Esophagus squamous epithelium (tissue), 5 donors: ENCODE data around the gene MYOM3. TPM values are rescaled to one million over a fixed set of nuclear protein-coding genes. Genes with fewer than 3 reads are reported as not detected.
A peak's percentile ranks its signal among the peaks of the same experiment; 100 is the strongest.

Experiments used
- DNase-seq: peaks from one replicate; lab custom pipeline; 2025; lab: John Stamatoyannopoulos, UW
- H3K27ac ChIP-seq, 4 donors: fragments of 200-600 bp; sonication (generic); one replicate each; pipeline ENCODE4 v1.5.1; 2016 to 2019; ENCODE audit warnings: mild to moderate bottlenecking in 1 of 4
- H3K27me3 ChIP-seq, 4 donors: fragments of 200-600 bp; sonication (generic); 1 replicate in 3 of 4; 2 replicates in 1 of 4; pipeline versions ENCODE4 v1.5.1 to v1.6.0; 2017 to 2021; ENCODE audit warnings: antibody characterized with exemption in 1 of 4
- H3K36me3 ChIP-seq, 3 donors: fragments of 200-600 bp; sonication (generic); one replicate each; pipeline ENCODE4 v1.5.1; 2016 to 2019
- H3K4me1 ChIP-seq, 3 donors: fragments of 200-600 bp; sonication (generic); one replicate each; pipeline ENCODE4 v1.5.1; 2017 to 2019
- H3K4me3 ChIP-seq, 4 donors: fragments of 200-600 bp; sonication (generic); 1 replicate in 3 of 4; 2 replicates in 1 of 4; pipeline ENCODE4 v1.5.1; 2016 to 2019; ENCODE audit warnings: mild to moderate bottlenecking in 2 of 4, moderate library complexity in 1 of 4
- H3K9me3 ChIP-seq, 3 donors: fragments of 200-600 bp; sonication (generic); one replicate each; pipeline ENCODE4 v1.5.1; 2016 to 2019
- POLR2A ChIP-seq, 4 donors: fragments of 450-650 bp; IDR thresholded peaks; one replicate each; pipeline ENCODE4 v1.6.1; 2017; ENCODE audit warnings: antibody characterized with exemption in 4 of 4, mild to moderate bottlenecking in 4 of 4, moderate library complexity in 3 of 4
- WGBS, 2 donors: methylation state at CpG; one replicate each; pipeline ENCODE4 v1.1.5; 2018; 5-methylcytosine and 5-hydroxymethylcytosine counted together
- intact Hi-C: fragments of 100-400 bp; cut with DNase I; formaldehyde crosslinking; loops from one replicate; pipeline ENCODE4 v1.15.0; 2022
- total RNA-seq, 4 donors: library from RNA; depleted of rRNA; stranded (reverse); fragments of >200 nt; gene quantifications; one replicate each; pipeline ENCODE4 v1.1.0, GENCODE V29; 2016
- TF ChIP-seq, protein P1 (sequence below), 6 experiments: fragments of 450-650 bp in 4 of 6; fragments of 200-600 bp in 2 of 6; sonication (generic) in 2 of 6; IDR thresholded peaks; one replicate each; pipeline ENCODE4 v1.5.1; 2016 to 2019; ENCODE audit warnings: antibody characterized with exemption in 6 of 6, mild to moderate bottlenecking in 4 of 6, moderate library complexity in 4 of 6
- donor health status: DM: yes; HTN: yes; CAD: no.

MYOM3 gene
- total RNA-seq, 4 donors from 2014 or later, result 0.30 to 1.1 (median 0.56) TPM

DNA sequence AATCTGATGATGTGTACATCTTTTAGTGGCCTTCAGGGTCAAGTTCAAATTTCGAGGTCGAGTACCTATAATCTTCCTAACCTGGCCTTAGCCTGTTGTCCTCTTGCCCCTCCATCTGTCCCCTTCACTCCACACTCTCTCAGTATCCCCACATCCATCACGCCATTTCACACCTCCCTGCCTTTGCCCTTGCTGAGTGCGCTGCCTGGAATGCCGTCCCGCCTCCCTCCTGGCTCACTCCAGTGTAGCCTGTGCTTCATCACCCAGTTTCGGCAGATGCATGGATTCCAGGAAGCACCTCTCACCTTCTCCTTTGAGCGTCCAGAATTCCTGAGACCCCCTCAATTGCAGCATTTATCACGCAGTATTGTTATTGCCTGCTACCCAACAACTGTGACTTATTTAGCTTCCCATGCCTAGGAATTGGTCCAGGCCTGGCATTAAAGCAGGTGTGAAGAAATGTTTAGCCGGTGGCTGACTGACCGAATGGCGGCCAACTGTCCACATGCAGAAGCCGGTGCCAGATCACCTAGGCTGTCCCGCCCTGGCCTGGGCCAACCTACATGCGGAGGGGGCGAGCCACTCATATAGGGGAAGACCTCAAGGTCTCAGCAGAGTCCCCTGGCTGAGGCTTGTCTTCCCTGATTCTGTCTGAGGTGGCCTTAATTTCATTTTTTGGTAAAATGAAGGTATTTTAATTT lies 34.5 kb downstream of the MYOM3 start:
- TF ChIP-seq, protein P1, sequence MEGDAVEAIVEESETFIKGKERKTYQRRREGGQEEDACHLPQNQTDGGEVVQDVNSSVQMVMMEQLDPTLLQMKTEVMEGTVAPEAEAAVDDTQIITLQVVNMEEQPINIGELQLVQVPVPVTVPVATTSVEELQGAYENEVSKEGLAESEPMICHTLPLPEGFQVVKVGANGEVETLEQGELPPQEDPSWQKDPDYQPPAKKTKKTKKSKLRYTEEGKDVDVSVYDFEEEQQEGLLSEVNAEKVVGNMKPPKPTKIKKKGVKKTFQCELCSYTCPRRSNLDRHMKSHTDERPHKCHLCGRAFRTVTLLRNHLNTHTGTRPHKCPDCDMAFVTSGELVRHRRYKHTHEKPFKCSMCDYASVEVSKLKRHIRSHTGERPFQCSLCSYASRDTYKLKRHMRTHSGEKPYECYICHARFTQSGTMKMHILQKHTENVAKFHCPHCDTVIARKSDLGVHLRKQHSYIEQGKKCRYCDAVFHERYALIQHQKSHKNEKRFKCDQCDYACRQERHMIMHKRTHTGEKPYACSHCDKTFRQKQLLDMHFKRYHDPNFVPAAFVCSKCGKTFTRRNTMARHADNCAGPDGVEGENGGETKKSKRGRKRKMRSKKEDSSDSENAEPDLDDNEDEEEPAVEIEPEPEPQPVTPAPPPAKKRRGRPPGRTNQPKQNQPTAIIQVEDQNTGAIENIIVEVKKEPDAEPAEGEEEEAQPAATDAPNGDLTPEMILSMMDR (IDR thresholded peaks at IDR 0.05), result no peak
- TF ChIP-seq POLR2A (IDR thresholded peaks at IDR 0.05), result no peak
- H3K27me3 ChIP-seq, result no peaks in the 10 kb centered on the region
- H3K4me1 ChIP-seq, result no peaks in the 10 kb centered on the region
- H3K9me3 ChIP-seq, result no peaks in the 10 kb centered on the region
- no peaks in the 10 kb centered on the region for H3K36me3 ChIP-seq
- 85 to 91% methylated on average over 12 to 16 of the region's 16 CpGs for WGBS, 2 donors
- H3K27ac ChIP-seq, result no peak overlapping the region
- no peak for DNase-seq
- no peak overlapping the region for H3K4me3 ChIP-seq
- intact Hi-C loops, result loop anchor here (10.0 kb wide), 1 partner anchor 87 kb away; no protein-coding TSS in a partner anchor

DNA sequence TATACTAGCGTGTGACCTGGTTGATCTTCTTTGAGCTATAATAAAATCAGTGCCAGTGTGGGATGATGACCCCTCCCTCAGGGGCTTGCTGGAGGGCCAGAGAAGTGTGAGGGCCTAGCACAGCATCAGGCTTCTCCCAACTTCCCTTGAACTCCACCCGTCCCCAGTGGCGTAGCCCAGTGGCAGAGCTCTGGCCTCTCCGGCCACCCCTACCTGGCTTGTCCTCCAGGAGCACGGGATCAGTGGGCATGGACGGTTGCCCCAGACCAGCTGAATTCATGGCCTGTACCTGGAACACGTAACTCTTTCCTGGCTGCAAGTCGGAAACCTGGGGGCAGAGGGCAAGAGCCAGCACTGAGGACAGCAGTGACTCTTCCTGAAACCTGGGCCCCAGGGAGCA lies 36.0 kb downstream of the MYOM3 start:
- intact Hi-C loops, result loop anchor here (10.0 kb wide), 1 partner anchor 89 kb away; no protein-coding TSS in a partner anchor
- no peaks in the 10 kb centered on the region for H3K27me3 ChIP-seq
- no peak for TF ChIP-seq POLR2A (IDR thresholded peaks at IDR 0.05)
- TF ChIP-seq, protein P1 (IDR thresholded peaks at IDR 0.05), result no peak

DNA sequence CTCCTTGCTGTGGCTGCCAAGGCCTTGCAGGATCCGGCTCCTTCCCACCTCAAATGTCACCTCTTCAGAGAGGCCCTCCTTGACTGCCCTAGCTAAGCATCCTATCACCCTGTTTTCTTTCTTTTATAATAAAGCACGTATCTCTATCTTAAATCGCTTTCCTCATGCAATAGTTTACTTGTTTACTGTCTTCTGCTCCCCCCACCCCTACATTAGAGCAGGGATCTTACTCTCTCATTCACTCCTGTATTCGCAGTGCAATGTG lies 36.4 kb downstream of the MYOM3 start:
- TF ChIP-seq, protein P1 (IDR thresholded peaks at IDR 0.05), result no peak
- TF ChIP-seq POLR2A (IDR thresholded peaks at IDR 0.05), result no peak
- no peaks in the 10 kb centered on the region for H3K27me3 ChIP-seq
- no peaks in the 10 kb centered on the region for H3K9me3 ChIP-seq
- WGBS, 2 donors, result 74 to 84% methylated on average over 4 of the region's 4 CpGs
- H3K4me1 ChIP-seq, result peaks cover 0 to 10% (median 7%) of the 10 kb centered on the region in 3 donors
- DNase-seq, result no peak
- no peaks in the 10 kb centered on the region for H3K36me3 ChIP-seq
- H3K27ac ChIP-seq, result no peak overlapping the region
- H3K4me3 ChIP-seq, result no peak overlapping the region
- intact Hi-C loops, result loop anchor here (10.0 kb wide), 1 partner anchor 89 kb away; no protein-coding TSS in a partner anchor

More for the DNA sequence above, 36.0 kb downstream of the MYOM3 start:
- Histone ChIP-seq H3K4me1 (peaks cover 0 to 6% (median 3%) of the 10 kb centered on the region in 3 donors), H3K9me3 (no peaks in the 10 kb centered on the region), H3K27ac (no peak overlapping the region), H3K4me3 (no peak overlapping the region), H3K36me3 (no peaks in the 10 kb centered on the region)
- DNase-seq, result no peak
- 86 to 100% methylated on average over 3 to 5 of the region's 8 CpGs for WGBS, 2 donors

DNA sequence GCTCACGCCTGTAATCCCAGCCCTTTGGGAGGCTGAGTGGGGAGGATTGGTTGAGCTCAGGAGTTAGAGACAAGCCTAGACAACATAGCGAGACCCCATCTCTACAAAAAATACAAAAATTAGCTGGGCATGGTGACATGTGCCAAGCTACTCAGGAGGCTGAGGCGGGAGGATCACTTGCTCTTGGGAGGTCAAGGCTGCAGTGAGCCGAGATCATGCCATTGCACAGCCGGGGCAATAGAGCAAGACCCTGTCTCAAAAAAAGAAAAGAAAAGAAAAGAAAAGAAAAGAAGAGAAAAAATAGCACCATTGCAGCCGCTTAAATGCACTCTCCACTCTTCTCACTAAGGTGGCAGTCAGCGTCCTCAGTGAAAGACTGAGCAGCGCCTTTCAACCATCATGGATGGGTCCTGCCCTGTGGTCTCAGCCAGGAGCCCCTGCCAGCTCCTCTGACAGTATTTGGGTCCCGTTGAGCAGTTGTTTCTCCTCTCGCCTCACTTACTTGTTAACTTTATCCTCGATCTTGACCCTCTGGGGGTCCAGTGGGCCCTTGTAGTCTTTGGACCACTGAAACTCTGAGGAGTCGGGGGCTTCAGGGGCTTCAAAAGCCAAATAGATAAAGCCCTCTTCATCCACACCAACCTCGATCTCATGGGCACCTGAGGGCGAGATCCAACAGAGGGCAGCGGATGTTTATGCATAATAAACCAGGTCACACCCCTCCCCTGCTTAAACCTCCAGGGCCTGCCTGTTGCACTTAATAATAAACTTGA lies 36.9 kb downstream of the MYOM3 start:
- Histone ChIP-seq H3K27me3 (no peaks in the 10 kb centered on the region), H3K36me3 (no peaks in the 10 kb centered on the region), H3K4me3 (no peak overlapping the region), H3K27ac (no peak overlapping the region), H3K4me1 (peaks cover 0 to 10% (median 8%) of the 10 kb centered on the region in 3 donors), H3K9me3 (no peaks in the 10 kb centered on the region)
- intact Hi-C loops, result loop anchor here (10.0 kb wide), 1 partner anchor 90 kb away; no protein-coding TSS in a partner anchor
- WGBS, 2 donors, result 72 to 85% methylated on average over 11 to 14 of the region's 15 CpGs
- TF ChIP-seq POLR2A (IDR thresholded peaks at IDR 0.05), result no peak
- TF ChIP-seq, protein P1 (IDR thresholded peaks at IDR 0.05), result peak in 1 of 6 experiments; percentile 5
- DNase-seq, result no peak

DNA sequence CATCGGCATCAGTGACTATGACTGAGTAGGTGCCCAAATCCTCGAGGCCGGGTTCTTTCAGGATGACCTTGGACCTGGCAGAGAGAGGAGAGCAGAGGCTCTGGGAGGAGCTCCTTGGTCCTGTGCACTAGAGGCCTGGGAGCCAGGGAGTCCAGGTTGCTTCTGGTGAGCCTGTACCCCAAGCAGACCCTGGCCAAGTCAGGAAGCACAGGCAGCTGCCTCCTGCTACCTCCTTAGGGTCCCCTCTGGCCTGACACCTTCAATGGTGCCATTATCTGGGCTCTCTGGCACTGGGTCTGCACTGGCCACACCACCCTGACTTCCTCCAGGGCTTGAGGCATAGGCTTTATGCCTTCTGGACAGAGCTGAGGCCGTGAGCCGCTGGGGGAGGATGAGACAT lies 37.7 kb downstream of the MYOM3 start:
- intact Hi-C loops, result loop anchor here (10.0 kb wide), 1 partner anchor 91 kb away; no protein-coding TSS in a partner anchor
- Histone ChIP-seq H3K36me3 (no peaks in the 10 kb centered on the region), H3K27ac (no peak overlapping the region), H3K9me3 (no peaks in the 10 kb centered on the region), H3K27me3 (no peaks in the 10 kb centered on the region), H3K4me3 (no peak overlapping the region), H3K4me1 (peaks cover 0 to 10% (median 8%) of the 10 kb centered on the region in 3 donors)
- WGBS, 2 donors, result 84% methylated on average over 3 of the region's 5 CpGs; no CpG with 5 or more reads in 1 of the 2 donors
- DNase-seq, result no peak
- TF ChIP-seq, protein P1 (IDR thresholded peaks at IDR 0.05), result no peak
- no peak for TF ChIP-seq POLR2A (IDR thresholded peaks at IDR 0.05)
